K562 (cell line): ENCODE results near the gene RAB3GAP1. TPM values are rescaled to one million over a fixed set of nuclear protein-coding genes. Genes with fewer than 3 reads are reported as not detected.

Experiments
- BHLHE40 ChIP-seq: IDR thresholded peaks from 2 replicates; pipeline ENCODE4 v1.6.1; 2011; ENCODE audit warnings: low read length, improper control_type of control experiment
- CBFB ChIP-seq: sonication (generic); formaldehyde crosslinking; IDR thresholded peaks from 2 replicates; pipeline ENCODE4 v1.4.0; 2020; ENCODE audit warnings: mild to moderate bottlenecking, missing genetic modification reagents
- NCOA6 ChIP-seq: fragments of 450-650 bp; IDR thresholded peaks from 2 replicates; pipeline ENCODE4 v1.6.1; 2017; ENCODE audit warnings: mild to moderate bottlenecking
- PHF8 ChIP-seq: fragments of 200-600 bp; sonication (generic); IDR thresholded peaks from 2 replicates; pipeline ENCODE4 v1.6.1; 2012; ENCODE audit warnings: mixed run types, mild to moderate bottlenecking, inconsistent platforms, low read length, moderate library complexity, borderline replicate concordance
- PML ChIP-seq: IDR thresholded peaks from 2 replicates; pipeline ENCODE4 v1.6.1; 2012; ENCODE audit warnings: low read length, inconsistent platforms
- POLR2AphosphoS5 ChIP-seq: IDR thresholded peaks from 2 replicates; pipeline ENCODE4 v1.6.1; 2011; ENCODE audit warnings: mild to moderate bottlenecking, low read depth, low read length, moderate library complexity; ENCODE audit not compliant: control insufficient read depth, insufficient read depth
- PREB ChIP-seq: sonication (generic); formaldehyde crosslinking; IDR thresholded peaks from 2 replicates; pipeline ENCODE4 v1.8.1; 2023; ENCODE audit warnings: mild to moderate bottlenecking, missing genetic modification reagents
- RAD21 ChIP-seq, 2 experiments: fragments of 250-450 bp in 1 of 2; fragments of 450-650 bp in 1 of 2; sonication (Bioruptor Pico) in 1 of 2; formaldehyde crosslinking in 1 of 2; IDR thresholded peaks in 1 of 2; conservative IDR thresholded peaks in 1 of 2; 2 replicates each; pipeline versions ENCODE4 v1.4.0 to v1.8.0; 2020 to 2022; ENCODE audit warnings: mild to moderate bottlenecking in 2 of 2, moderate library complexity in 1 of 2
- REST ChIP-seq, 2 experiments: fragments of 450-650 bp; formaldehyde crosslinking in 1 of 2; IDR thresholded peaks; 2 replicates each; pipeline versions ENCODE4 v1.4.0 to v1.6.1; 2014 to 2020; ENCODE audit warnings: mild to moderate bottlenecking in 2 of 2, borderline replicate concordance in 1 of 2, low read depth in 1 of 2
- TOE1 ChIP-seq, 2 experiments: fragments of 450-650 bp in 1 of 2; sonication (generic) in 1 of 2; formaldehyde crosslinking in 1 of 2; IDR thresholded peaks; 2 replicates each; pipeline versions ENCODE4 v1.7.1 to v1.8.0; 2016 to 2022; ENCODE audit warnings: borderline replicate concordance in 2 of 2, mild to moderate bottlenecking in 2 of 2, antibody characterized with exemption in 1 of 2, inconsistent platforms in 1 of 2, low read depth in 1 of 2, missing genetic modification reagents in 1 of 2, moderate library complexity in 1 of 2
- ZBTB33 ChIP-seq: sonication (generic); formaldehyde crosslinking; IDR thresholded peaks from 2 replicates; pipeline ENCODE4 v1.8.1; 2023; ENCODE audit warnings: mild to moderate bottlenecking, missing genetic modification reagents
- ZNF12 ChIP-seq: sonication (generic); formaldehyde crosslinking; IDR thresholded peaks from 2 replicates; pipeline ENCODE4 v1.4.0; 2020; ENCODE audit warnings: mild to moderate bottlenecking, missing genetic modification reagents
- ZNF3 ChIP-seq: fragments of 250-450 bp; sonication (Bioruptor Pico); IDR thresholded peaks from 2 replicates; pipeline ENCODE4 v1.5.0; 2021; ENCODE audit warnings: mild to moderate bottlenecking, moderate library complexity
- ZNF311 ChIP-seq: fragments of 250-450 bp; sonication (Bioruptor Pico); IDR thresholded peaks from 2 replicates; pipeline ENCODE4 v1.4.0; 2020; ENCODE audit warnings: mild to moderate bottlenecking, moderate library complexity
- polyA plus RNA-seq, 8 experiments: library from polyadenylated mRNA; depleted of rRNA in 4 of 8; stranded (reverse) in 5 of 8; unstranded in 3 of 8; fragments of >200 nt; fragmentation: Nextera tagmentation in 2 of 8; fragmentation: Illumina TruSeq in 1 of 8; extraction: Ambion mirVana in 2 of 8; extraction: Trizol in 1 of 8; gene quantifications; 2 replicates each; pipeline versions ENCODE4 v1.2.1 to v1.2.3, GENCODE V29; 2011 to 2014; ENCODE audit warnings: inconsistent platforms in 1 of 8, missing spikeins in 1 of 8
- total RNA-seq, 7 experiments: library from RNA; depleted of rRNA in 6 of 7; stranded (reverse); fragments of >200 nt in 6 of 7; fragmentation: Illumina TruSeq in 2 of 7; extraction: Trizol in 2 of 7; gene quantifications; 2 replicates each; pipeline versions ENCODE4 v1.2.1 to v1.2.3, GENCODE V29; 2011 to 2021; ENCODE audit warnings: low replicate concordance in 1 of 7

Gene RAB3GAP1
- total and polyA plus RNA-seq, 9 of the 15 experiments (the other 6 are each of a cell fraction or from before 2014, with no cell fraction given): 15.5 to 48.6 (median 33.0) TPM

GRCh38 chr2:135052042-135052876, at the start of gene RAB3GAP1 (continued):
- TF ChIP-seq ZBTB33: 0 out of 2 replicates have a peak, but pooled peaks have one; percentile 18
- no peak for TF ChIP-seq REST (IDR thresholded peaks at IDR 0.05; ENCODE audit: borderline replicate concordance)
- peak; percentile 82 for TF ChIP-seq REST (CRISPR knock-in tag; IDR thresholded peaks at IDR 0.05; ENCODE audit: low read depth)
- 0 out of 4 replicates have a peak, but pooled peaks of 1 of the 2 experiments have one; percentile 8 for TF ChIP-seq RAD21 (CRISPR knock-in tag; conservative IDR thresholded peaks at IDR 0.05 in 1 of 2, IDR thresholded peaks at IDR 0.05 in 1 of 2)
- peak; percentile 47; the same call in 1 of the 2 replicates for TF ChIP-seq CBFB
- TF ChIP-seq ZNF12 (CRISPR knock-in tag): no peak
- TF ChIP-seq PML: peak; percentile 78
- no peak for TF ChIP-seq NCOA6
- TF ChIP-seq POLR2AphosphoS5: peak; percentile 94
- TF ChIP-seq PHF8: peak; percentile 96
- TF ChIP-seq ZNF3: no peak
- peak; percentile 31; the same call in 1 of the 2 replicates for TF ChIP-seq BHLHE40
- peak; percentile 70; the same call in 1 of the 2 replicates for TF ChIP-seq TOE1 (IDR thresholded peaks at IDR 0.05; ENCODE audit: borderline replicate concordance)
- no peak for TF ChIP-seq TOE1 (CRISPR knock-in tag; IDR thresholded peaks at IDR 0.05; ENCODE audit: borderline replicate concordance, low read depth)
- 0 out of 2 replicates have a peak, but pooled peaks have one; percentile 39 for TF ChIP-seq ZNF311 (CRISPR knock-in tag)
- no peak for TF ChIP-seq PREB (CRISPR knock-in tag)
